Upper lobe of left lung (tissue), 6 donors: ENCODE results near the gene AMD1. TPM values are rescaled to one million over a fixed set of nuclear protein-coding genes. Genes with fewer than 3 reads are reported as not detected.
"Not testable (repeated sequence)": the region's sequence is repeated elsewhere in the genome, so short reads cannot be mapped to it uniquely, and the experiment has no call there.

Source experiments
- ATAC-seq, 2 donors: fragments of 200-7000 bp; cut with Tn5 transposase; one replicate each; pipeline ENCODE4 v1.9.1; 2022; ENCODE audit warnings: mild to moderate bottlenecking in 2 of 2, moderate library complexity in 2 of 2; ENCODE audit not compliant: low FRiP score in 2 of 2
- DNase-seq, 2 donors: peaks; one replicate each; pipeline ENCODE4 v3.0.0-alpha.2; 2019 to 2020
- H3K27ac ChIP-seq, 4 donors: fragments of 200-600 bp; sonication (generic); one replicate each; pipeline ENCODE4 v1.5.1; 2016 to 2019
- H3K27me3 ChIP-seq, 4 donors: fragments of 200-600 bp; sonication (generic); one replicate each; pipeline ENCODE4 v1.5.1; 2017 to 2019
- H3K36me3 ChIP-seq, 4 donors: fragments of 200-600 bp; sonication (generic); one replicate each; pipeline ENCODE4 v1.5.1; 2016 to 2019
- H3K4me1 ChIP-seq, 4 donors: fragments of 200-600 bp; sonication (generic); one replicate each; pipeline ENCODE4 v1.5.1; 2018 to 2019
- H3K4me3 ChIP-seq, 4 donors: fragments of 200-600 bp; sonication (generic); one replicate each; pipeline ENCODE4 v1.5.1; 2017 to 2019; ENCODE audit warnings: mild to moderate bottlenecking in 2 of 4, moderate library complexity in 1 of 4
- H3K9me3 ChIP-seq, 4 donors: fragments of 200-600 bp; sonication (generic); one replicate each; pipeline ENCODE4 v1.5.1; 2018 to 2019
- CTCF ChIP-seq, 6 experiments: fragments of 450-650 bp in 4 of 6; fragments of 200-600 bp in 2 of 6; sonication (generic) in 2 of 6; IDR thresholded peaks; one replicate each; pipeline ENCODE4 v1.5.1; 2016 to 2019; ENCODE audit warnings: antibody characterized with exemption in 6 of 6
- EP300 ChIP-seq, 4 donors: sonication (generic); formaldehyde crosslinking; IDR thresholded peaks; one replicate each; pipeline ENCODE4 v1.5.1; 2017; ENCODE audit warnings: antibody characterized with exemption in 4 of 4, control low read depth in 2 of 4
- POLR2A ChIP-seq, 4 donors: fragments of 450-650 bp; IDR thresholded peaks; one replicate each; pipeline ENCODE4 v1.5.1; 2016 to 2017; ENCODE audit warnings: antibody characterized with exemption in 4 of 4, mild to moderate bottlenecking in 2 of 4
- POLR2AphosphoS5 ChIP-seq, 2 donors: sonication (generic); formaldehyde crosslinking; IDR thresholded peaks; one replicate each; pipeline ENCODE4 v1.5.1; 2017; ENCODE audit warnings: antibody characterized with exemption in 2 of 2
- WGBS, 2 donors: methylation state at CpG; one replicate each; pipeline ENCODE4 v1.1.5; 2017 to 2018; 5-methylcytosine and 5-hydroxymethylcytosine counted together
- total RNA-seq, 6 donors: library from RNA; depleted of rRNA in 4 of 6; stranded (reverse); fragments of >200 nt in 4 of 6; gene quantifications; one replicate each; pipeline versions ENCODE4 v1.1.0 to v1.2.1, GENCODE V29; 2016 to 2021
- donor health status: DM: no; HTN: no; CAD: no; lungs with moderate emphysema.
- donor health status: DM: no; HTN: yes; CAD: no; lungs with severe emphysema.

Gene AMD1
- total RNA-seq, 6 donors from 2014 or later: 57.2 to 132 (median 67.9) TPM

GRCh38 chr6:110833831-110834230 lies 40.8 kb upstream of the AMD1 start:
- ATAC-seq (no peak), DNase-seq (no peak)
- H3K9me3 ChIP-seq: no peaks in the 10 kb centered on the region
- H3K4me1 ChIP-seq: no peaks in the 10 kb centered on the region
- WGBS, 2 donors: 92% methylated on average over 6 of the region's 6 CpGs
- H3K4me3 ChIP-seq: no peak overlapping the region
- H3K36me3 ChIP-seq: no peaks in the 10 kb centered on the region
- TF ChIP-seq EP300 (IDR thresholded peaks at IDR 0.05) (no peak), POLR2A (IDR thresholded peaks at IDR 0.05) (no peak), POLR2AphosphoS5 (IDR thresholded peaks at IDR 0.05) (no peak), CTCF (IDR thresholded peaks at IDR 0.05) (no peak)
- no peak overlapping the region for H3K27ac ChIP-seq
- H3K27me3 ChIP-seq: no peaks in the 10 kb centered on the region

GRCh38 chr6:110835751-110836150 lies 38.8 kb upstream of the AMD1 start:
- H3K27ac ChIP-seq, H3K9me3 ChIP-seq, ATAC-seq, H3K4me1 ChIP-seq, H3K4me3 ChIP-seq, DNase-seq, H3K36me3 ChIP-seq, H3K27me3 ChIP-seq: not testable (repeated sequence)
- 71 to 82% methylated on average over 4 to 5 of the region's 5 CpGs for WGBS, 2 donors

GRCh38 chr6:110841266-110841665 lies 33.3 kb upstream of the AMD1 start:
- no peak for DNase-seq
- no peak overlapping the region for H3K27ac ChIP-seq
- no peaks in the 10 kb centered on the region for H3K36me3 ChIP-seq
- TF ChIP-seq CTCF (IDR thresholded peaks at IDR 0.05): no peak
- no peak for TF ChIP-seq POLR2AphosphoS5 (IDR thresholded peaks at IDR 0.05)
- TF ChIP-seq EP300 (IDR thresholded peaks at IDR 0.05): no peak
- TF ChIP-seq POLR2A (IDR thresholded peaks at IDR 0.05): no peak
- WGBS, 2 donors: 75 to 77% methylated on average over 6 of the region's 6 CpGs
- H3K27me3 ChIP-seq: no peaks in the 10 kb centered on the region
- H3K4me3 ChIP-seq: no peak overlapping the region
- no peak for ATAC-seq
- H3K9me3 ChIP-seq: no peaks in the 10 kb centered on the region
- no peaks in the 10 kb centered on the region for H3K4me1 ChIP-seq

- H3K4me1 ChIP-seq: peaks cover 0 to 10% (median 4%) of the 10 kb centered on the region in 4 donors
- DNase-seq (no peak), ATAC-seq (no peak)
- H3K27ac ChIP-seq: no peak overlapping the region
- WGBS, 2 donors: 86 to 87% methylated on average over 4 of the region's 4 CpGs
- TF ChIP-seq EP300 (IDR thresholded peaks at IDR 0.05) (no peak), POLR2A (IDR thresholded peaks at IDR 0.05) (no peak), POLR2AphosphoS5 (IDR thresholded peaks at IDR 0.05) (no peak), CTCF (IDR thresholded peaks at IDR 0.05) (no peak)
- no peaks in the 10 kb centered on the region for H3K9me3 ChIP-seq
- no peaks in the 10 kb centered on the region for H3K27me3 ChIP-seq
- no peak overlapping the region for H3K4me3 ChIP-seq
- no peaks in the 10 kb centered on the region for H3K36me3 ChIP-seq
Observed at GRCh38 chr6:110849781-110850180, 24.8 kb upstream of the AMD1 start.

GRCh38 chr6:110852773-110853172 lies 21.8 kb upstream of the AMD1 start:
- H3K27ac ChIP-seq: peak overlapping the region in 1 of 4 donors; percentile 74
- WGBS, 2 donors: 96% methylated on average over 2 of the region's 2 CpGs
- TF ChIP-seq POLR2A (IDR thresholded peaks at IDR 0.05) (no peak), POLR2AphosphoS5 (IDR thresholded peaks at IDR 0.05) (no peak)
- no peak for DNase-seq
- H3K27me3 ChIP-seq: no peaks in the 10 kb centered on the region
- H3K36me3 ChIP-seq: no peaks in the 10 kb centered on the region
- H3K9me3 ChIP-seq: no peaks in the 10 kb centered on the region
- no peak overlapping the region for H3K4me3 ChIP-seq
- peaks cover 0 to 10% (median 4%) of the 10 kb centered on the region in 4 donors for H3K4me1 ChIP-seq
- ATAC-seq: no peak

GRCh38 chr6:110853754-110854477 lies 20.7 kb upstream of the AMD1 start:
- 51 to 73% methylated on average over 5 of the region's 5 CpGs for WGBS, 2 donors
- Histone ChIP-seq H3K9me3 (no peaks in the 10 kb centered on the region), H3K36me3 (no peaks in the 10 kb centered on the region), H3K4me3 (no peak overlapping the region), H3K27me3 (no peaks in the 10 kb centered on the region), H3K4me1 (peaks cover 0 to 10% (median 4%) of the 10 kb centered on the region in 4 donors), H3K27ac (peak overlapping the region; percentile 45 to 76 (median 64))
- TF ChIP-seq POLR2AphosphoS5 (IDR thresholded peaks at IDR 0.05) (no peak), POLR2A (IDR thresholded peaks at IDR 0.05) (no peak), CTCF (IDR thresholded peaks at IDR 0.05) (no peak), EP300 (IDR thresholded peaks at IDR 0.05) (peak in 2 of 4 donors; percentile 48 to 79)
- ATAC-seq: peak; percentile 49 to 81
- peak in 1 of 2 donors; percentile 66 for DNase-seq
